A549 treated with RU486 at 1 μM for 4 hours (cell line): ENCODE data around the gene GNA15. TPM values are rescaled to one million over a fixed set of nuclear protein-coding genes. Genes with fewer than 3 reads are reported as not detected.

Source experiments
- total RNA-seq: library from RNA; stranded (reverse); fragments of 200-300 nt; extraction: Qiagen RNA extraction; gene quantifications from 5 replicates; pipeline ENCODE4 v1.2.3, GENCODE V29; 2022; ENCODE audit warnings: low read depth

GNA15 gene, protein sequence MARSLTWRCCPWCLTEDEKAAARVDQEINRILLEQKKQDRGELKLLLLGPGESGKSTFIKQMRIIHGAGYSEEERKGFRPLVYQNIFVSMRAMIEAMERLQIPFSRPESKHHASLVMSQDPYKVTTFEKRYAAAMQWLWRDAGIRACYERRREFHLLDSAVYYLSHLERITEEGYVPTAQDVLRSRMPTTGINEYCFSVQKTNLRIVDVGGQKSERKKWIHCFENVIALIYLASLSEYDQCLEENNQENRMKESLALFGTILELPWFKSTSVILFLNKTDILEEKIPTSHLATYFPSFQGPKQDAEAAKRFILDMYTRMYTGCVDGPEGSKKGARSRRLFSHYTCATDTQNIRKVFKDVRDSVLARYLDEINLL
- 0.16 to 0.19 TPM (median 0.16 TPM) in 3 of 5 replicates, not detected in the others for total RNA-seq

DNA sequence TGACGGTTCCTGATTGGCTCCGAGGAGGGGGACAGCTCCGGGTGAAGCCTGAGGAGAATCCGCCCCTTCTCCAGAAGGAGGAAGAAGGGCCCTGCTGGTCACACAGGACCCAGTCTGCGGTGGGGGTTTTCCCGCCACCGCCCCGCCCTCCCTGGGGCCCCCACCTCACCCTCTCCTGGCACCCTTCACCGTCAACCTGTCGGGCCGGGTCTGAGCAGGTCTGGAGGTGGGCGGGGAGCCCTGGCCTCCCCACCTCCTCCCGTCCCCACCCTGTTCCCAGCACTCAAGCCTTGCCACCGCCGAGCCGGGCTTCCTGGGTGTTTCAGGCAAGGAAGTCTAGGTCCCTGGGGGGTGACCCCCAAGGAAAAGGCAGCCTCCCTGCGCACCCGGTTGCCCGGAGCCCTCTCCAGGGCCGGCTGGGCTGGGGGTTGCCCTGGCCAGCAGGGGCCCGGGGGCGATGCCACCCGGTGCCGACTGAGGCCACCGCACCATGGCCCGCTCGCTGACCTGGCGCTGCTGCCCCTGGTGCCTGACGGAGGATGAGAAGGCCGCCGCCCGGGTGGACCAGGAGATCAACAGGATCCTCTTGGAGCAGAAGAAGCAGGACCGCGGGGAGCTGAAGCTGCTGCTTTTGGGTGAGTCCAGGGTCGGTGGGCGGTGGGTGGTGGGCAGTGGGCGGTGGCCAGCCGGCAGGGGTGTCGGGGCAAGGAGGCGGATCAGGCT is at the start of gene GNA15:
Gene GNA15 (plus strand): TSS at position 73 of the 723 bp plus-strand sequence. CDS start 418 bp downstream, at position 491.

DNA sequence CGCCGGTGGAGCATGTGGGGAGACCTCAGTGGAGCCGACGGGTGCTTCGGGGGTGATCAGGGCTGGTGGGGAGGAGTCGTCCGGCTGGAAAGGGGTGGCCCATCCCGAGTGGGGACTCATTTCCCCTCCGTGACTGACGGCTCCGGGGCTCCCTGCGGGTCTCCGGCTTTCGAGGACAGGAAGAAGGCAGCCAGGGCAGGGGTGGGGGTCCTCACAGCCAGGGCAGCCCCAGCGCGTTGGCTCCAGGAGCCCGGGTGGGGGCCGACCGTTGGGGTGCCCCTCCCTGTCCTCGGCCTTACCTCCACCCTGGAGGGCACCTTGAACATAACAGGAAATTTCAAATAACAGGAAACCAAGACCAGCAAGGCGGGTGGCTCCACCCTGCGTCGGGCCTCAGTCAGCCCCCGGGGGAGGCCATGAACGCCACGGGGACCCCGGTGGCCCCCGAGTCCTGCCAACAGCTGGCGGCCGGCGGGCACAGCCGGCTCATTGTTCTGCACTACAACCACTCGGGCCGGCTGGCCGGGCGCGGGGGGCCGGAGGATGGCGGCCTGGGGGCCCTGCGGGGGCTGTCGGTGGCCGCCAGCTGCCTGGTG is 42.6 kb downstream of the GNA15 start, which contains the start of gene S1PR4:
Gene S1PR4 (plus strand): TSS at position 393 of the 596 bp plus-strand sequence. CDS start 24 bp downstream, at position 417.

DNA sequence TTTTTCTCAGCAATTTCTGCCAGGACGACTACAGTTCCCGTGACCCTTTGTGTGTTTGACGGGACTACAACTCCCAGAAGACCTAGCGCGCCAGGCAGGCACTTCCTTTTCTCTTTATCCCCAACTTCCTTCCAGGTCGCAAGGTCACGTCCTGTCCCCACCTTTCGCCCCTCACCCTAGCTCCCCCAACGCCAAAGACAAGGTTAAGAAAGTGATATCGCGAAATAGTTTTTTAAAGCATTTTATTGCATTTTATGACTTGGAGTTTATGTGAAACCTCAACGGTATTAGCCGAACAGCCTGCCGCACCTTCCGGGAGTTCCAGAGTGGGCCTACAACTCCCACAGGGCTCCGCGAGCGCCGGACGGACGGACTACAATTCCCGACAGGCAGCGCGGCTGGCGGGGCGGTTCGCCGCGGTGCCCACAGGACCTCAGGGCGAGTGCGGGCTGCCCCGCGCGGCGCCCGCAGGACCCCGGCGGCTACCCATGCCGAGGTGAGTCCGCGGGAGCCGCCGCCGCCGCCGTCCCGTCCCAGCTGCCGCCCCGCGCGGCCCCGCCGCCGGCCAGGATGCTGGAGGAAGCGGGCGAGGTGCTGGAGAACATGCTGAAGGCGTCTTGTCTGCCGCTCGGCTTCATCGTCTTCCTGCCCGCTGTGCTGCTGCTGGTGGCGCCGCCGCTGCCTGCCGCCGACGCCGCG is 49.8 kb downstream of the GNA15 start, which contains the start of gene NCLN:
Gene NCLN (plus strand): TSS at position 470 of the 699 bp plus-strand sequence. CDS start 101 bp downstream, at position 571.

Other genes with a start within 250 kb of the GNA15 start
- 1.9 to 2.9 TPM (median 2.3 TPM) in 5 replicates for gene ZNF57, start 235.1 kb upstream of the GNA15 start, total RNA-seq
- gene ZNF77, start 191.1 kb upstream of the GNA15 start, total RNA-seq: 1.7 to 2.5 TPM (median 2.0 TPM) in 5 replicates
- gene TLE6, start 158.5 kb upstream of the GNA15 start, total RNA-seq: 3.1 to 6.1 TPM (median 5.5 TPM) in 5 replicates
- 1.7 to 3.1 TPM (median 3.0 TPM) in 5 replicates for gene TLE2, start 106.8 kb upstream of the GNA15 start, total RNA-seq
- 163 to 261 TPM (median 235 TPM) in 5 replicates for gene TLE5, start 73.5 kb upstream of the GNA15 start, total RNA-seq
- 27.9 to 34.7 TPM (median 32.5 TPM) in 5 replicates for gene GNA11, start 41.7 kb upstream of the GNA15 start, total RNA-seq
- gene S1PR4, start 42.7 kb downstream of the GNA15 start, total RNA-seq: 0.15 to 0.56 TPM (median 0.29 TPM) in 3 of 5 replicates, not detected in the others
- gene NCLN, start 49.9 kb downstream of the GNA15 start, total RNA-seq: 66.3 to 88.6 TPM (median 84.2 TPM) in 5 replicates
- 0.30 to 0.57 TPM (median 0.44 TPM) in 5 replicates for gene CELF5, start 88.6 kb downstream of the GNA15 start, total RNA-seq
- gene NFIC, start 230.6 kb downstream of the GNA15 start, total RNA-seq: 29.5 to 46.3 TPM (median 41.6 TPM) in 5 replicates